H1 (cell line): Measurements from ENCODE around the gene ACTR6. TPM values are rescaled to one million over a fixed set of nuclear protein-coding genes. Genes with fewer than 3 reads are reported as not detected.

Experiments used
- CTCF ChIA-PET: fragments of 300-600 bp; sonication (Branson Sonifier 250); formaldehyde crosslinking; loops from one replicate; lab custom pipeline; 2021; ENCODE audit not compliant: partially characterized antibody; lab: Charles Lee
- POLR2A ChIA-PET: fragments of 300-600 bp; sonication (Branson Sonifier 250); formaldehyde crosslinking; loops from one replicate; lab custom pipeline; 2021; ENCODE audit warnings: inconsistent platforms; ENCODE audit not compliant: partially characterized antibody; lab: Charles Lee
- DNase-seq, 2 experiments: peaks; one replicate each; pipeline versions ENCODE4 v3.0.0 to v3.0.0-alpha.2; 2010 to 2022; ENCODE audit warnings: low spot score in 2 of 2, low read depth in 1 of 2, mixed read lengths in 1 of 2
- FAIRE-seq: peaks from 2 replicates; lab custom pipeline; 2011; peaks lifted over from hg19 to GRCh38; lab: Jason Lieb, UNC
- H2AFZ ChIP-seq: 2 replicates; pipeline ENCODE4 v1.8.1; 2012; ENCODE audit warnings: low read length, inconsistent platforms
- H2AK5ac ChIP-seq: 2 replicates; pipeline ENCODE4 v1.6.1; 2013; ENCODE audit warnings: low read depth, low read length
- H2BK120ac ChIP-seq: replicated peaks from 2 replicates; pipeline ENCODE3; 2013; ENCODE audit warnings: low read depth, low read length, inconsistent platforms
- H2BK12ac ChIP-seq: 2 replicates; pipeline ENCODE4 v1.6.1; 2013; ENCODE audit warnings: low read depth, low read length
- H2BK15ac ChIP-seq: 2 replicates; pipeline ENCODE4 v1.6.1; 2013; ENCODE audit warnings: low read length
- H2BK20ac ChIP-seq: 2 replicates; pipeline ENCODE4 v1.6.1; 2013; ENCODE audit warnings: low read length
- H2BK5ac ChIP-seq: 2 replicates; pipeline ENCODE4 v1.6.1; 2013; ENCODE audit warnings: low read depth, low read length
- H3K14ac ChIP-seq: 2 replicates; pipeline ENCODE4 v1.6.1; 2013; ENCODE audit warnings: inconsistent platforms; ENCODE audit not compliant: insufficient read length
- H3K18ac ChIP-seq: 2 replicates; pipeline ENCODE4 v1.6.1; 2013; ENCODE audit warnings: low read length; ENCODE audit errors: extremely low read depth
- H3K23ac ChIP-seq: 2 replicates; pipeline ENCODE4 v1.6.1; 2013; ENCODE audit warnings: inconsistent platforms; ENCODE audit not compliant: insufficient read length
- H3K23me2 ChIP-seq: 2 replicates; pipeline ENCODE4 v1.6.1; 2013; ENCODE audit warnings: low read depth, low read length
- H3K27ac ChIP-seq: 2 replicates; pipeline ENCODE4 v1.6.1; 2011; ENCODE audit warnings: low read depth, low read length, inconsistent platforms
- H3K27me3 ChIP-seq, 4 experiments: replicated peaks in 1 of 4; 1 replicate in 1 of 4; 2 replicates in 3 of 4; pipeline versions ENCODE4 v1.6.1 to v1.8.1; 2011 to 2013; ENCODE audit warnings: low read length in 3 of 4, mild to moderate bottlenecking in 3 of 4, inconsistent platforms in 2 of 4, mixed read lengths in 2 of 4, moderate library complexity in 1 of 4; ENCODE audit not compliant: control insufficient read depth in 3 of 4, insufficient read depth in 3 of 4; ENCODE audit errors: extremely low read depth in 1 of 4
- H3K36me3 ChIP-seq, 4 experiments: 2 replicates each; pipeline versions ENCODE4 v1.6.1 to v1.8.1; 2011 to 2013; ENCODE audit warnings: mild to moderate bottlenecking in 4 of 4, low read length in 3 of 4, moderate library complexity in 2 of 4, control low read depth in 1 of 4, inconsistent platforms in 1 of 4; ENCODE audit not compliant: insufficient read depth in 4 of 4, control insufficient read depth in 2 of 4
- H3K4ac ChIP-seq: replicated peaks from 2 replicates; pipeline ENCODE3; 2013; ENCODE audit warnings: low read length, low read depth, mixed read lengths, inconsistent platforms; ENCODE audit not compliant: insufficient read length
- H3K4me1 ChIP-seq, 4 experiments: replicated peaks in 1 of 4; 1 replicate in 1 of 4; 2 replicates in 3 of 4; pipeline versions ENCODE4 v1.6.1 to v1.8.1; 2011 to 2013; ENCODE audit warnings: low read length in 3 of 4, inconsistent platforms in 2 of 4, mixed read lengths in 1 of 4; ENCODE audit not compliant: insufficient read depth in 4 of 4, control insufficient read depth in 3 of 4
- H3K4me2 ChIP-seq, 2 experiments: 2 replicates each; pipeline versions ENCODE4 v1.6.1 to v1.8.1; 2011 to 2013; ENCODE audit warnings: low read depth in 2 of 2, low read length in 2 of 2, control low read depth in 1 of 2, inconsistent platforms in 1 of 2, mild to moderate bottlenecking in 1 of 2; ENCODE audit not compliant: insufficient read depth in 1 of 2
- H3K4me3 ChIP-seq, 4 experiments: fragments of 200-600, 300-600 bp in 1 of 4; sonication (generic), shearing (Covaris generic), sonication (Bioruptor Twin) in 1 of 4; 2 replicates each; pipeline versions ENCODE4 v1.5.1 to v1.8.1; 2011 to 2016; ENCODE audit warnings: low read length in 4 of 4, low read depth in 3 of 4, control low read depth in 2 of 4, inconsistent platforms in 2 of 4, mild to moderate bottlenecking in 2 of 4, mixed read lengths in 1 of 4, moderate library complexity in 1 of 4; ENCODE audit not compliant: insufficient read depth in 2 of 4; ENCODE audit errors: extremely low read depth in 1 of 4
- H3K56ac ChIP-seq: replicated peaks from 2 replicates; pipeline ENCODE3; 2013; ENCODE audit warnings: low read depth, mild to moderate bottlenecking, mixed read lengths, low read length, inconsistent platforms; ENCODE audit not compliant: insufficient read length
- H3K79me1 ChIP-seq: 2 replicates; pipeline ENCODE4 v1.6.1; 2013; ENCODE audit warnings: low read depth, low read length, control low read depth
- H3K79me2 ChIP-seq, 2 experiments: 2 replicates each; pipeline versions ENCODE4 v1.6.1 to v1.8.1; 2012 to 2013; ENCODE audit warnings: low read length in 2 of 2, mild to moderate bottlenecking in 2 of 2, inconsistent platforms in 1 of 2; ENCODE audit not compliant: insufficient read depth in 2 of 2, control insufficient read depth in 1 of 2
- H3K9ac ChIP-seq, 4 experiments: replicated peaks in 1 of 4; 1 replicate in 1 of 4; 2 replicates in 3 of 4; pipeline versions ENCODE4 v1.6.1 to v1.8.1; 2011 to 2013; ENCODE audit warnings: low read depth in 3 of 4, low read length in 3 of 4, control low read depth in 2 of 4, mild to moderate bottlenecking in 2 of 4, moderate library complexity in 2 of 4, inconsistent platforms in 1 of 4; ENCODE audit errors: extremely low read depth in 1 of 4
- H3K9me3 ChIP-seq, 2 experiments: 2 replicates each; pipeline versions ENCODE4 v1.6.1 to v1.8.1; 2012 to 2013; ENCODE audit warnings: mild to moderate bottlenecking in 2 of 2, moderate library complexity in 2 of 2, control low read depth in 1 of 2, inconsistent platforms in 1 of 2, low read depth in 1 of 2, low read length in 1 of 2, mixed read lengths in 1 of 2; ENCODE audit not compliant: insufficient read depth in 2 of 2
- H4K20me1 ChIP-seq, 2 experiments: replicated peaks in 1 of 2; 2 replicates each; pipeline versions ENCODE3 to v1.8.1; 2011 to 2013; ENCODE audit warnings: inconsistent platforms in 2 of 2, low read length in 2 of 2, mild to moderate bottlenecking in 1 of 2; ENCODE audit not compliant: insufficient read depth in 2 of 2, control insufficient read depth in 1 of 2
- H4K5ac ChIP-seq: 2 replicates; pipeline ENCODE4 v1.6.1; 2013; ENCODE audit warnings: low read length, low read depth, mixed read lengths, inconsistent platforms; ENCODE audit not compliant: insufficient read length
- H4K8ac ChIP-seq: 2 replicates; pipeline ENCODE4 v1.8.0; 2013; ENCODE audit warnings: mild to moderate bottlenecking, moderate library complexity, low read length, inconsistent platforms; ENCODE audit not compliant: insufficient read depth; ENCODE audit errors: extremely low read depth
- H4K91ac ChIP-seq: replicated peaks from 2 replicates; pipeline ENCODE3; 2013; ENCODE audit warnings: low read length, mixed read lengths, inconsistent platforms; ENCODE audit not compliant: insufficient read length
- ASH2L ChIP-seq: fragments of 200-600, 300-600 bp; sonication (generic); IDR thresholded peaks from one replicate; pipeline ENCODE4 v1.7.1; 2017; ENCODE audit warnings: low read length
- BACH1 ChIP-seq: IDR thresholded peaks from 2 replicates; pipeline ENCODE4 v1.6.1; 2012; ENCODE audit warnings: low read length, improper control_type of control experiment
- BCL11A ChIP-seq, 2 experiments: IDR thresholded peaks; one replicate each; pipeline ENCODE4 v1.6.1; 2011; ENCODE audit warnings: low read depth in 2 of 2, low read length in 2 of 2, mild to moderate bottlenecking in 2 of 2
- CREB1 ChIP-seq: IDR thresholded peaks from 2 replicates; pipeline ENCODE4 v1.6.1; 2012; ENCODE audit warnings: inconsistent platforms
- E2F6 ChIP-seq: IDR thresholded peaks from 2 replicates; pipeline ENCODE4 v1.6.1; 2012; ENCODE audit warnings: inconsistent platforms
- EGR1 ChIP-seq: IDR thresholded peaks from 2 replicates; pipeline ENCODE4 v1.6.1; 2011; ENCODE audit warnings: low read depth, low read length, borderline replicate concordance
- SP2 ChIP-seq: IDR thresholded peaks from 2 replicates; pipeline ENCODE4 v1.6.1; 2012; ENCODE audit warnings: mild to moderate bottlenecking, low read length, inconsistent platforms
- SP4 ChIP-seq: IDR thresholded peaks from 2 replicates; pipeline ENCODE4 v1.6.1; 2012; ENCODE audit warnings: low read length, inconsistent platforms
- SRF ChIP-seq: IDR thresholded peaks from 2 replicates; pipeline ENCODE4 v1.6.1; 2011; ENCODE audit warnings: mild to moderate bottlenecking, low read depth, low read length, moderate library complexity
- TAF1 ChIP-seq: IDR thresholded peaks from 2 replicates; pipeline ENCODE4 v1.6.1; 2011; ENCODE audit warnings: mild to moderate bottlenecking, low read depth, low read length
- WGBS, 2 experiments: shearing (Covaris generic) in 1 of 2; methylation state at CpG; one replicate each; pipeline versions ENCODE4 v1.1.6 to v1.1.7; 2013 to 2015; ENCODE audit warnings: low lambda C conversion rate in 2 of 2, mixed read lengths in 2 of 2, inconsistent platforms in 1 of 2, low coverage in 1 of 2, missing lambda C conversion rate in 1 of 2; ENCODE audit not compliant: insufficient replicate concordance in 2 of 2, insufficient coverage in 1 of 2, insufficient read length in 1 of 2; ENCODE audit errors: extremely low coverage in 1 of 2, missing lambda C conversion rate in 1 of 2; 5-methylcytosine and 5-hydroxymethylcytosine counted together
- polyA plus RNA-seq, 7 experiments: library from polyadenylated mRNA; depleted of rRNA in 3 of 7; stranded (reverse) in 5 of 7; unstranded in 2 of 7; fragments of >200 nt in 5 of 7; fragments of 200-250 nt in 2 of 7; gene quantifications; 1 replicate in 5 of 7; 2 replicates in 1 of 7; 4 replicates in 1 of 7; pipeline versions ENCODE4 v1.2.1 to v1.2.3, GENCODE V29; 2011 to 2013; ENCODE audit warnings: missing spikeins in 2 of 7, mixed read lengths in 2 of 7
- total RNA-seq: library from RNA; stranded (reverse); fragmentation: NEBNext Ultra II Directional; extraction: Animal tissue kit (Norgen Biotek cat#: 25700); gene quantifications from 2 replicates; pipeline ENCODE4 v1.2.1, GENCODE V29; 2021

ACTR6 gene
- total and polyA plus RNA-seq, 2 of the 8 experiments (the other 6 are each of a cell fraction or from before 2014, with no cell fraction given) = 10.2 to 36.8 TPM

GRCh38 chr12:100186071-100186470 is 14.5 kb upstream of the ACTR6 start:
- H2AK5ac ChIP-seq = no peak overlapping the region
- H2BK15ac ChIP-seq = no peak overlapping the region
- H2BK5ac ChIP-seq = no peak overlapping the region
- no peak for DNase-seq
- H3K4me2 ChIP-seq = no peak overlapping the region
- H3K9me3 ChIP-seq = no peaks in the 10 kb centered on the region
- H3K4me1 ChIP-seq = peaks cover 0 to 2% (median 0%) of the 10 kb centered on the region in 4 experiments; a peak in 2 of 7 replicates
- H2AFZ ChIP-seq = no peak overlapping the region
- H3K14ac ChIP-seq = no peak overlapping the region
- H4K8ac ChIP-seq = no peak overlapping the region
- ChIA-PET POLR2A (interaction anchor here (0.9 to 1.8 kb wide), 5 partner anchors 10 to 40 kb away, joined by 3 to 9 read pairs (median 4); no protein-coding TSS in a partner anchor), CTCF (interaction anchor here (0.9 to 2.4 kb wide), 6 partner anchors 8 to 47 kb away, joined by 3 to 14 read pairs (median 4); partner anchors contain the start of gene ACTR6)
- H3K9ac ChIP-seq = no peak overlapping the region
- no peaks in the 10 kb centered on the region for H3K23me2 ChIP-seq
- no peaks in the 10 kb centered on the region for H3K27me3 ChIP-seq
- H2BK20ac ChIP-seq = no peak overlapping the region
- no peaks in the 10 kb centered on the region for H4K20me1 ChIP-seq
- H3K79me2 ChIP-seq = no peaks in the 10 kb centered on the region; a peak in 2 of 4 replicates
- no peak overlapping the region for H3K23ac ChIP-seq
- no peak overlapping the region for H3K27ac ChIP-seq
- no peak overlapping the region for H3K4ac ChIP-seq
- H3K36me3 ChIP-seq = peaks cover 0 to 7% (median 1%) of the 10 kb centered on the region in 4 experiments; a peak in 3 of 8 replicates
- H3K56ac ChIP-seq = no peak overlapping the region
- 82% methylated on average over 6 of the region's 6 CpGs; no CpG with 5 or more reads in 1 of the 2 experiments for WGBS, 2 experiments
- H4K91ac ChIP-seq = no peak overlapping the region
- no peak overlapping the region for H3K4me3 ChIP-seq
- no peak overlapping the region for H2BK12ac ChIP-seq
- no peaks in the 10 kb centered on the region; the same call in 1 of the 2 replicates for H3K79me1 ChIP-seq
- no peak overlapping the region for H4K5ac ChIP-seq
- no peak overlapping the region for H2BK120ac ChIP-seq
- FAIRE-seq = no peak
- no peak overlapping the region for H3K18ac ChIP-seq
- no peak for TF ChIP-seq SP4
- no peak for TF ChIP-seq SRF
- TF ChIP-seq E2F6 = no peak
- no peak for TF ChIP-seq ASH2L
- no peak for TF ChIP-seq BACH1
- TF ChIP-seq CREB1 = no peak
- no peak for TF ChIP-seq EGR1
- TF ChIP-seq TAF1 = no peak
- TF ChIP-seq BCL11A (IDR thresholded peaks at IDR 0.05; ENCODE audit: low read depth in 2 of 2, low read length in 2 of 2) = no peak
- TF ChIP-seq SP2 = no peak
